SK-N-SH treated with all-trans-retinoic acid at 6 μM for 48 hours (cell line): ENCODE results near the gene ERC1.

Experiments used
- ARNTL ChIP-seq: fragments of 450-650 bp; formaldehyde crosslinking; IDR thresholded peaks from 2 replicates; pipeline ENCODE4 v1.5.0; 2020; ENCODE audit warnings: low read depth, mild to moderate bottlenecking, moderate library complexity, borderline replicate concordance
- CSDC2 ChIP-seq: fragments of 250-450 bp; sonication (Bioruptor Pico); IDR thresholded peaks from 2 replicates; pipeline ENCODE4 v1.5.0; 2020; ENCODE audit warnings: mild to moderate bottlenecking, moderate library complexity
- OSR1 ChIP-seq: fragments of 250-450 bp; sonication (Bioruptor Pico); IDR thresholded peaks from 2 replicates; pipeline ENCODE4 v1.8.0; 2022; ENCODE audit warnings: moderate library complexity, mild to moderate bottlenecking, inconsistent platforms
- PATZ1 ChIP-seq: fragments of 250-450 bp; sonication (Bioruptor Pico); IDR thresholded peaks from 2 replicates; pipeline ENCODE4 v1.8.0; 2020; ENCODE audit warnings: mild to moderate bottlenecking, moderate library complexity, borderline replicate concordance
- PPARA ChIP-seq: fragments of 250-450 bp; sonication (Bioruptor Pico); IDR thresholded peaks from 2 replicates; pipeline ENCODE4 v1.5.0; 2020; ENCODE audit warnings: mild to moderate bottlenecking, borderline replicate concordance
- SNAI2 ChIP-seq: fragments of 250-450 bp; sonication (Bioruptor Pico); IDR thresholded peaks from 2 replicates; pipeline ENCODE4 v1.5.0; 2020; ENCODE audit warnings: mild to moderate bottlenecking, moderate library complexity
- ZFP30 ChIP-seq: fragments of 450-650 bp; formaldehyde crosslinking; IDR thresholded peaks from 2 replicates; pipeline ENCODE4 v1.5.0; 2022; ENCODE audit warnings: mild to moderate bottlenecking, moderate library complexity
- TF ChIP-seq, protein P1 (sequence below): fragments of 250-450 bp; sonication (Bioruptor Pico); IDR thresholded peaks from 2 replicates; pipeline ENCODE4 v1.5.1; 2020; ENCODE audit warnings: low read depth, mild to moderate bottlenecking, moderate library complexity

- TF ChIP-seq ZFP30 (CRISPR knock-in tag) (no peak), OSR1 (CRISPR knock-in tag) (no peak), PPARA (CRISPR knock-in tag) (no peak), CSDC2 (CRISPR knock-in tag) (no peak), SNAI2 (CRISPR knock-in tag) (no peak), ARNTL (CRISPR knock-in tag) (no peak), PATZ1 (CRISPR knock-in tag) (no peak)
- TF ChIP-seq, protein P1, sequence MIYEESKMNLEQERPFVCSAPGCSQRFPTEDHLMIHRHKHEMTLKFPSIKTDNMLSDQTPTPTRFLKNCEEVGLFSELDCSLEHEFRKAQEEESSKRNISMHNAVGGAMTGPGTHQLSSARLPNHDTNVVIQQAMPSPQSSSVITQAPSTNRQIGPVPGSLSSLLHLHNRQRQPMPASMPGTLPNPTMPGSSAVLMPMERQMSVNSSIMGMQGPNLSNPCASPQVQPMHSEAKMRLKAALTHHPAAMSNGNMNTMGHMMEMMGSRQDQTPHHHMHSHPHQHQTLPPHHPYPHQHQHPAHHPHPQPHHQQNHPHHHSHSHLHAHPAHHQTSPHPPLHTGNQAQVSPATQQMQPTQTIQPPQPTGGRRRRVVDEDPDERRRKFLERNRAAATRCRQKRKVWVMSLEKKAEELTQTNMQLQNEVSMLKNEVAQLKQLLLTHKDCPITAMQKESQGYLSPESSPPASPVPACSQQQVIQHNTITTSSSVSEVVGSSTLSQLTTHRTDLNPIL (CRISPR knock-in tag) = no peak
Measured at GRCh38 chr12:1314523-1314922, 323.5 kb downstream of the ERC1 start.
